Measurements from ENCODE around the gene PRMT1.

The PRMT1 gene

DNA sequence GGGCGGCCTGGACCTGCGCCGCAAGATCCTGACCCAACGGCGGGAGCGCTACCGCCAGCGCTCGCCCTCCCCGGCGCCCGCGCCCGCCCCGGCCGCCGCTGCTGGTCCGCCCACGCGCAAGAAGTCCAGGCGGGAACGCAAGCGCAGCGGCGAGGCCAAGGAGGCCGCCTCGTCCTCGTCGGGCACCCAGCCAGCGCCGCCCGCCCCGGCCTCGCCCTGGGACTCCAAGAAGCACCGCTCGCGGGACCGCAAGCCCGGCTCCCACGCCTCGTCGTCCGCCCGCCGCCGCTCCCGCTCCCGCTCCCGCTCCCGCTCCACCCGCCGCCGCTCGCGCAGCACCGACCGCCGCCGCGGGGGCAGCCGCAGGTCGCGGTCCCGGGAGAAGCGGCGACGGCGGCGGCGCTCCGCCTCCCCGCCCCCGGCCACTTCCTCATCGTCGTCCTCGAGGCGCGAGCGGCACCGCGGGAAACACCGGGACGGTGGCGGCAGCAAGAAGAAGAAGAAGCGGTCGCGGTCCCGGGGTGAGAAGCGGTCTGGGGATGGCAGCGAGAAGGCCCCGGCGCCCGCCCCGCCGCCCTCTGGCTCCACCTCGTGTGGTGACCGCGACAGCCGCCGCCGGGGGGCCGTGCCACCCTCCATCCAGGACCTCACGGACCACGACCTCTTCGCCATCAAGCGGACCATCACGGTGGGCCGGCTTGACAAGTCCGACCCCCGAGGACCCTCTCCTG lies 25.1 kb upstream of the PRMT1 start:
- peaks cover 87% of the 10 kb centered on the region for H3K36me3 ChIP-seq (ENCODE audit: control insufficient read depth, insufficient read depth, low read length)
- no peaks in the 10 kb centered on the region for H3K4me1 ChIP-seq (ENCODE audit: control insufficient read depth, insufficient read depth, low read length, poor library complexity, severe bottlenecking)
- H3K9me3 ChIP-seq (ENCODE audit: control insufficient read depth, low read length), result no peaks in the 10 kb centered on the region
- no peak overlapping the region for H3K27ac ChIP-seq (ENCODE audit: low read depth, low read length, severe bottlenecking)
- H3K4me3 ChIP-seq (ENCODE audit: extremely low read depth, insufficient read depth, low read length, poor library complexity, severe bottlenecking), result no peak overlapping the region
- 97 to 99% methylated on average over 31 to 105 of the region's 110 CpGs for WGBS, 2 experiments (ENCODE audit: insufficient coverage in 2 of 2)

DNA sequence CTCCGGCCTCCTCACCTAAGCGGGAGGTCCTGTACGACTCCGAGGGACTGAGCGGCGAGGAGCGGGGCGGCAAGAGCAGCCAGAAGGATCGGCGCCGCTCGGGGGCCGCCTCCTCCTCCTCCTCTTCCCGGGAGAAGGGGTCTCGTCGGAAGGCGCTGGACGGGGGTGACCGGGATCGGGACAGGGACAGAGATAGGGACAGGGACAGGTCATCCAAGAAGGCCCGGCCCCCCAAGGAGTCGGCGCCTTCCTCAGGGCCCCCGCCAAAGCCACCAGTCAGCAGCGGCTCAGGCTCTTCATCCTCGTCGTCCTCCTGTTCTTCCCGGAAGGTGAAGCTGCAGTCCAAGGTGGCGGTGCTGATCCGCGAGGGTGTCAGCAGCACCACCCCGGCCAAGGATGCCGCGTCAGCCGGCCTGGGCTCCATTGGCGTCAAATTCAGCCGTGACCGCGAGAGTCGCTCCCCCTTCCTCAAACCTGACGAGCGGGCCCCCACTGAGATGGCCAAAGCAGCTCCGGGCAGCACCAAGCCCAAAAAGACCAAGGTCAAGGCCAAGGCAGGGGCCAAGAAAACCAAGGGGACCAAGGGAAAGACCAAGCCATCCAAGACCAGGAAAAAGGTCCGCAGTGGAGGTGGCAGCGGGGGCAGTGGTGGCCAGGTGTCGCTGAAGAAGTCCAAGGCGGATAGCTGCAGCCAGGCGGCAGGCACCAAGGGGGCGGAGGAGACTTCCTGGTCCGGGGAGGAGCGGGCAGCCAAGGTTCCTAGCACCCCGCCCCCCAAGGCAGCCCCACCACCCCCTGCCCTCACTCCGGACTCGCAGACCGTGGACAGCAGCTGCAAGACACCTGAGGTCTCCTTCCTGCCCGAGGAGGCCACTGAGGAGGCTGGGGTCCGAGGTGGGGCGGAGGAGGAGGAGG lies 24.3 kb upstream of the PRMT1 start:
- Histone ChIP-seq H3K4me1 (ENCODE audit: control insufficient read depth, insufficient read depth, low read length, poor library complexity, severe bottlenecking) (no peaks in the 10 kb centered on the region), H3K27ac (ENCODE audit: low read depth, low read length, severe bottlenecking) (no peak overlapping the region), H3K4me3 (ENCODE audit: extremely low read depth, insufficient read depth, low read length, poor library complexity, severe bottlenecking) (no peak overlapping the region), H3K36me3 (ENCODE audit: control insufficient read depth, insufficient read depth, low read length) (peaks cover 85% of the 10 kb centered on the region), H3K9me3 (ENCODE audit: control insufficient read depth, low read length) (no peaks in the 10 kb centered on the region)
- 96 to 98% methylated on average over 43 to 56 of the region's 58 CpGs for WGBS, 2 experiments (ENCODE audit: insufficient coverage in 2 of 2)

DNA sequence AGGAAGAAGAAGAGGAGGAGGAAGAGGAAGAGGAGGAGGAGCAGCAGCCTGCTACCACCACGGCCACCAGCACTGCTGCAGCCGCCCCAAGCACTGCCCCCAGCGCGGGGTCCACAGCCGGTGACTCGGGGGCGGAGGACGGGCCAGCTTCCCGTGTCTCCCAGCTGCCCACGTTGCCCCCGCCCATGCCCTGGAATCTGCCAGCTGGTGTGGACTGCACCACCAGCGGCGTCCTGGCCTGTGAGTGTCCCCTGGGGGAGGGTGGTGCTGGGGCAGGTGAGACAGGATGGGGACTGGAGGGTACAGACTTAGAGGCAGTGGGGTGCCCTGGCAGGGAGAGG lies 23.6 kb upstream of the PRMT1 start:
- peaks cover 84% of the 10 kb centered on the region for H3K36me3 ChIP-seq (ENCODE audit: control insufficient read depth, insufficient read depth, low read length)
- no peaks in the 10 kb centered on the region for H3K4me1 ChIP-seq (ENCODE audit: control insufficient read depth, insufficient read depth, low read length, poor library complexity, severe bottlenecking)
- no peak overlapping the region for H3K4me3 ChIP-seq (ENCODE audit: extremely low read depth, insufficient read depth, low read length, poor library complexity, severe bottlenecking)
- no peaks in the 10 kb centered on the region for H3K9me3 ChIP-seq (ENCODE audit: control insufficient read depth, low read length)
- no peak overlapping the region for H3K27ac ChIP-seq (ENCODE audit: low read depth, low read length, severe bottlenecking)
- WGBS, 2 experiments (ENCODE audit: insufficient coverage in 2 of 2), result 98 to 99% methylated on average over 9 to 13 of the region's 13 CpGs

DNA sequence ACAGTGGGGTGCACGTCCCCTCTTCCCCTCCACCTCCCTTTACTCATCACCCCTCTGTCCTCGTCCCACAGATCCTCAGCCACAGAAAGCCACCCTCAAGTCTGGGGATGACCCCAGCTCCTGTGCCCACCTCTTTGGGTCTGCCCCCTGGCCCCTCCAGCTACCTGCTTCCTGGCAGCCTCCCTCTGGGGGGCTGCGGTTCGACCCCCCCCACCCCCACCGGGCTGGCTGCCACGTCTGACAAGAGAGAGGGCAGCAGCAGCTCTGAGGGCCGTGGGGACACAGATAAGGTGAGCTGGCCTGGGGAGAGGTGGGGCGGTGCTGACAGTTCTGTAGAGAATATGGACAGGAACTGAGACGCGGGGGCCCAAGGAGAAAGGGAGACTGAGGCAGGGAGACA lies 22.5 kb upstream of the PRMT1 start:
- Histone ChIP-seq H3K9me3 (ENCODE audit: control insufficient read depth, low read length) (peaks cover 3% of the 10 kb centered on the region), H3K4me3 (ENCODE audit: extremely low read depth, insufficient read depth, low read length, poor library complexity, severe bottlenecking) (no peak overlapping the region), H3K36me3 (ENCODE audit: control insufficient read depth, insufficient read depth, low read length) (peaks cover 85% of the 10 kb centered on the region), H3K4me1 (ENCODE audit: control insufficient read depth, insufficient read depth, low read length, poor library complexity, severe bottlenecking) (no peaks in the 10 kb centered on the region), H3K27ac (ENCODE audit: low read depth, low read length, severe bottlenecking) (no peak overlapping the region)
- WGBS, 2 experiments (ENCODE audit: insufficient coverage in 2 of 2), result 95 to 100% methylated on average over 5 to 10 of the region's 10 CpGs

DNA sequence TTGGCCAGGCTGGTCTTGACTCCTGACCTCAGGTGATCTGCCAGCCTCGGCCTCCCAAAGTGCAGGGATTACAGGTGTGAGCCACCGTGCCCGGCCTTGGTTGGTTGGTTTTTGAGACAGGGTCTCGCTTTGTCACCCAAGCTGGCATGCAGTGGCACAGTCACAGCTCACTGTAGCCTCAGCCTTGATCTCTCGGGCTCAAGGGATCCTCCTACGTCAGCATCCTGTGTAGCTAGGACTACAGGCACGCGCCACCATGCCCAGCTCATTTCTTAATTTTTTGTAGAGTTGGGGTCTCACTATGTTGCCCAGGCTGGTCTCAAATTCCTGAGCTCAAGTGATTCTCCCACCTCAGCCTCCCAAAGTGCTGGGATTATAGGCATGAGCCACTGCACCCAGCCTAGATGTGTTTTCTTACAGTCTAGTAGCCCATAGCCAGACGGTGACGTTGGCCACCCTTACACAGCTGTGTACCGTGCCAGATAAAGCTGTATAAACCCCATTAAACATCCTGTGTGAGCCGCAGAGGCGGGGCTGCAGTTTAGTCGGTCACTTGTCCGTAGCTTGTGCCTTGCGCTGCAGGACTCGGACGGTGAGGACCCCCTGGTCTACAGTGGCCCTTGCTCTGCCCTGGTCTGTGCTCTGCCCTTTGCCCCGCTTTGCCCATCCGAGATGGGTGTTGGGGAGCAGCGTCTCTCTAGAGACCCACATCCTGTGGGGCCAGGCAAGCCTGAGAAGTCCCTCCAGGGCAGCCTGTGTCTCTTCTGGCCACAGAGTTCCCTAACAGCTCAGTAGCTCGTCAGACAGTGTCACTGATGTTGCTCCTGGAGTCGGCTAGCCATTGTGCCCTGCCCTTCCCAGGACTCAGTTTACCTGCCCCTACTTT lies 21.3 kb upstream of the PRMT1 start:
- Histone ChIP-seq H3K27ac (ENCODE audit: low read depth, low read length, severe bottlenecking) (no peak overlapping the region), H3K36me3 (ENCODE audit: control insufficient read depth, insufficient read depth, low read length) (peaks cover 86% of the 10 kb centered on the region), H3K4me1 (ENCODE audit: control insufficient read depth, insufficient read depth, low read length, poor library complexity, severe bottlenecking) (no peaks in the 10 kb centered on the region), H3K9me3 (ENCODE audit: control insufficient read depth, low read length) (peaks cover 7% of the 10 kb centered on the region), H3K4me3 (ENCODE audit: extremely low read depth, insufficient read depth, low read length, poor library complexity, severe bottlenecking) (no peak overlapping the region)
- WGBS, 2 experiments (ENCODE audit: insufficient coverage in 2 of 2), result 92 to 93% methylated on average over 20 to 23 of the region's 23 CpGs

DNA sequence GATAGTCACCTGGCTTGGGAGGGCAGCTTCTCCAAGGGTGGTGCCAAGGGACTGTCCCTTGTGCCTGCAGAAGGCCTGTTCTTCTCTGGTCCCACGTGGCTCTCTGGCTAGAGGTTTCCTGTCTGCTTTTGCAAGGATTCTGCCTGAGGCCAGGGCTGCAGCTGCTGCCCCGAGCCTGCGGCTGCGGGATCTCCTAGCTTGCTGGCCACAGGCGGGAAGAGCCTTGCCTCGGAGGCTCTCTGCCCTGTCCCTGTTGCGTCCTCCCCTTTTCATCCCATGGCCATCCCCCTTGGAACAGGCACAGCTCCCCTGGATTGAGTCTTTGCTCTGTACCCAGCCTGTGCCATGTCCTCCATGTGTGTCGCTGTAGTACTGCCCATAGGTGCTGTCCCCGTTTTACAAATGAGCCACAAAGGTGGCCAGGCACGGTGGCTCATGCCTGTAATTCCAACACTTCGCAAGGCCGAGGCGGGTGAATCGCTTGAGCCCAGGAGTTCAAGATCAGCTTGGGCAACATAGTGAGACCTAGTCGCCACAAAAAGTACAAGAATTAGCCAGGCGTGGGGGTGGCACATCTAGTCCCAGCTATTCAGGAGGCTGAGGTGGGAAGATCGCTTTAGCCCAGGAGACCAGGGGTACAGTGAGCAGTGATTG lies 20.5 kb upstream of the PRMT1 start:
- peaks cover 87% of the 10 kb centered on the region for H3K36me3 ChIP-seq (ENCODE audit: control insufficient read depth, insufficient read depth, low read length)
- H3K9me3 ChIP-seq (ENCODE audit: control insufficient read depth, low read length), result peaks cover 7% of the 10 kb centered on the region
- H3K4me3 ChIP-seq (ENCODE audit: extremely low read depth, insufficient read depth, low read length, poor library complexity, severe bottlenecking), result no peak overlapping the region
- H3K4me1 ChIP-seq (ENCODE audit: control insufficient read depth, insufficient read depth, low read length, poor library complexity, severe bottlenecking), result no peaks in the 10 kb centered on the region
- no peak overlapping the region for H3K27ac ChIP-seq (ENCODE audit: low read depth, low read length, severe bottlenecking)
- WGBS, 2 experiments (ENCODE audit: insufficient coverage in 2 of 2), result 84 to 87% methylated on average over 17 of the region's 17 CpGs

DNA sequence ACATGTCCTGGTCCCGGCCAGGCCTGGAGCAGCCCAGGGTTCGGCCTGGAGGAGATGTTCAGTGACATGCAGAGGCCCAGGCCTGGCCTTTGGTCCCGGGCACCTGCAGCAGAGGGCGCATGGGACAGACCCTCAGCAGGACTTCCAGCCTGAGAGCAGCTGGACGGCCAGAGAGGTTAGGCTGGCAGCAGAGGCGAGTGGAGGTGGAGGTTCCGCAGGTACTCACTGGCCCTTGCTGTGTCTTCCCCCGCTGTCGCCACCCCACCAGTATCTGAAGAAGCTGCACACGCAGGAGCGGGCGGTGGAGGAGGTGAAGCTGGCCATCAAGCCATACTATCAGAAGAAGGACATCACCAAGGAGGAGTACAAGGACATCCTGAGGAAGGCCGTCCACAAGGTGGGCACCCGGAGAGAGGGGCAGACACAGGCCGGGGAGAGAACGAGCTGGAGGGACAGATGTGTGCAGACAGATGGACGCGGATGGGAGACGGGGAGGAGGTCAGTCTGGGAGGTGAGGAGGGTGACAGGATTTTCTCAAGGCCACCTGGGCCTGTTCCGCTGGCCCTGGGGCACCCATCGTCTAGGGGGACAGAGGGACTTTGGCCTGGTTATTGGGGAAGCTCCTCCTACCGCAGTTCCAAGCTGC lies 19.5 kb upstream of the PRMT1 start:
- H3K27ac ChIP-seq (ENCODE audit: low read depth, low read length, severe bottlenecking), result no peak overlapping the region
- H3K9me3 ChIP-seq (ENCODE audit: control insufficient read depth, low read length), result peaks cover 7% of the 10 kb centered on the region
- WGBS, 2 experiments (ENCODE audit: insufficient coverage in 2 of 2), result 94 to 95% methylated on average over 15 to 19 of the region's 22 CpGs
- H3K4me1 ChIP-seq (ENCODE audit: control insufficient read depth, insufficient read depth, low read length, poor library complexity, severe bottlenecking), result no peaks in the 10 kb centered on the region
- H3K36me3 ChIP-seq (ENCODE audit: control insufficient read depth, insufficient read depth, low read length), result peaks cover 93% of the 10 kb centered on the region
- H3K4me3 ChIP-seq (ENCODE audit: extremely low read depth, insufficient read depth, low read length, poor library complexity, severe bottlenecking), result no peak overlapping the region

DNA sequence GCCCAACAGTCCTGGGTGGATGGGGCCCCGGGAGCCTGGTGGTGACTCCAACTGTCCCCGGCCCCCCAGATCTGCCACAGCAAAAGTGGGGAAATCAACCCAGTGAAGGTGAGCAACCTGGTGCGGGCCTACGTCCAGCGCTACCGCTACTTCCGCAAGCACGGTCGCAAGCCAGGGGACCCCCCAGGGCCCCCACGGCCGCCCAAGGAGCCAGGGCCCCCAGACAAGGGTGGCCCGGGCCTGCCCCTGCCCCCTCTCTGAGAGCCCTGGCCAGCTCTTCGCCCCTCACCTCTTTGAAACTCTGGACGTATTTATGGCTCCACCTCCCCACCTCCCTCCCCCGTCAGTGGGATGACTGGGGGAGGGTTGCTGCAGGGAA lies 18.9 kb upstream of the PRMT1 start:
- no peaks in the 10 kb centered on the region for H3K4me1 ChIP-seq (ENCODE audit: control insufficient read depth, insufficient read depth, low read length, poor library complexity, severe bottlenecking)
- H3K27ac ChIP-seq (ENCODE audit: low read depth, low read length, severe bottlenecking), result no peak overlapping the region
- 97 to 98% methylated on average over 10 to 12 of the region's 15 CpGs for WGBS, 2 experiments (ENCODE audit: insufficient coverage in 2 of 2)
- peaks cover 7% of the 10 kb centered on the region for H3K9me3 ChIP-seq (ENCODE audit: control insufficient read depth, low read length)
- H3K36me3 ChIP-seq (ENCODE audit: control insufficient read depth, insufficient read depth, low read length), result peaks cover 94% of the 10 kb centered on the region
- no peak overlapping the region for H3K4me3 ChIP-seq (ENCODE audit: extremely low read depth, insufficient read depth, low read length, poor library complexity, severe bottlenecking)

DNA sequence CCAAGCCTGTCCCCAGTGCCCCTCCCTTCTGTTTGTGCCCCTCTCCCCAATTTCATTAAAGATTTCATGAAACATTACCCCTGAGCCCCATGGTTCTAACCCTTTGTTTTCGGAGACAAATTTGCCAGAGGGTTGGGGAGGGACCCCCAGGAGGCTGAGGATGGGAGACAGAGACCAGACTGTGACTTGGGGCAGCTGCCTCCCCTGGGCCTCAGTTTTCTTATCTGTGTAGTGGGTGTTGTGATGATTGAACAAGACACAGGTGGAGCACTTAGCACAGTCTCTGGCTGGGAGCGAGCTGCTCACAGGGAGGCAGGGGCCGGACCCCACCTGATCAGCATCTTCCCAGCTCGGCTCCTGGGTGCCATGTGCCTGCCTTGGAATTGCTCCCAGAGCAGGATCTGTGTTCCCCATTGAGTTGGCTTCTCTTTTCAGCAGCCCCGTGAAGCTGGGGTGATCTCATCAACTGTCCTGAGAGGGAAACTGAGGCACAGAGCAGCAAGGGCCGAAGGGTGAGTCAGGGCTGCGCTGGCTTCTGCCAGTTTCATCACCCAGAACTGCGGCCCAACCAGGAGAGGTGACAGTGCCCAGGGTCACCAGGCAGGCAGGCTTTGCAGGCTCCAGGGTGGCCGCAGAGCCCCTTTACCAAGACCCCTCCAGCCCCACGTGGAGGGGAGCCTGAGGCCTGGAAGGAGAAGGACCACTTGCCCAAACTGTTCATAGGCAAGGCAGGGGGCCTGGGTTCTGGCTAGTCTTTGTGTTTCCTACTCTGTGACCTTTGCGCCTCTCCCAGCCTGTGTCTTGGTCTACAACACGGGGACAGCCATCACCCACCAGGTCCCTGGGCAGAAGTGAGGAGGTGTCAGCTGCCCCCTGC lies 18.3 kb upstream of the PRMT1 start:
- Histone ChIP-seq H3K4me3 (ENCODE audit: extremely low read depth, insufficient read depth, low read length, poor library complexity, severe bottlenecking) (no peak overlapping the region), H3K36me3 (ENCODE audit: control insufficient read depth, insufficient read depth, low read length) (peaks cover 88% of the 10 kb centered on the region), H3K27ac (ENCODE audit: low read depth, low read length, severe bottlenecking) (no peak overlapping the region), H3K4me1 (ENCODE audit: control insufficient read depth, insufficient read depth, low read length, poor library complexity, severe bottlenecking) (peaks cover under 1% of the 10 kb centered on the region), H3K9me3 (ENCODE audit: control insufficient read depth, low read length) (peaks cover 7% of the 10 kb centered on the region)
- 96 to 97% methylated on average over 10 to 12 of the region's 12 CpGs for WGBS, 2 experiments (ENCODE audit: insufficient coverage in 2 of 2)

Data from mesodermal cell (in vitro differentiated cells).